Epithelial cell of proximal tubule (primary cell): Measurements from ENCODE around the gene COPZ1. TPM values are rescaled to one million over a fixed set of nuclear protein-coding genes. Genes with fewer than 3 reads are reported as not detected.

Experiments used
- DNase-seq: peaks from one replicate; pipeline ENCODE4 v3.0.0-alpha.2; 2011; ENCODE audit warnings: low read depth
- H3K4me3 ChIP-seq: 2 replicates; pipeline ENCODE4 v1.5.1; 2011; ENCODE audit warnings: low read depth, mild to moderate bottlenecking, low read length
- total RNA-seq: library from RNA; depleted of rRNA; stranded (reverse); fragments of >200 nt; gene quantifications from 2 replicates; pipeline ENCODE4 v1.2.3, GENCODE V29; 2015
- TF ChIP-seq, protein P1 (sequence below): conservative IDR thresholded peaks from 2 replicates; pipeline ENCODE4 v1.5.1; 2012; ENCODE audit warnings: low read depth, mild to moderate bottlenecking, low read length

Gene COPZ1
- total RNA-seq, 1 donor from 2014 or later, result 144 TPM

DNA sequence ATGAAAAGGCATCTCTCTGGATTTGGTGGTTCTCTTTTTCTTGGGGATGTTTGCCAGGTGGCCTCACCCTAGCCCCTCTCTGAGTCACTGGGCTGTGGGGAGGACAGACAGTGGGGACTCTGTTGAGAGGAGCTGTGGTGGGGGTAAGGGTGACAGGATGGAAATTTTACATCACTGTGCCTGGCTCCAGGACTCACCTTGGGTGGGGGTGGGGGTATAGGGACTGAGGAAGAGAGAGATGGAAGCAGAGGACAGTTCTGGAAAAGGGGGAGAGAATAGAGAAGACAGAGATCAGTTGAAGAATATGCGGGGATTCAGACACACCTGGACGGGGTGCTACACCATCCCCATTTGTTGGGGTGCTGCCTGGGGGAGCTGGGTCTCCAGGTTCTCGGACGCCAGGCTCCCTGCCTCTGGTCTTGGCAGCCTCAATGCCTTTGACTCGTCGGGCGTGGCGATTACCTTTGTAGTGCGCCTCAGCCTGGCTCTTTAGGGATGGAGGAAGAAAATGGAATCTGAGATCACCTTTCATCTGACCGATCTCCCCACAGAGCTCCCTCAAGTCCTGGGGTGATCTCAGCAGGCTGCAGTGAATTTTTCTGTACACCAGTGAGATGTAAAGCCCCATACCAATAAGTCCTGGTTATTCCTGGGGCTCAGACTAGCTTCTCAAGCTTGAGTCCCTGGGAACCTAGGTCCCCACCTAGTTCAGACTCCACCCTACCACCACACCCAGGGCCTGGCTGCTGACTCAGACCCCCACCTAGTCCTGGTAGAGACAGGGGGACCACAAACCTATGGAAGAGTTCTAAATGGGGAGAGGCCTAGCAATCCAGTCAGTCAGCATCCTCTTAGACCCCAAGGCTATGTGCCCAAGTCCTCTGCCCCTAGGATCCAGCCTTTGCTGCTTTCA is 49.0 kb downstream of the COPZ1 start:
- DNase-seq, result no peak
- TF ChIP-seq, protein P1, sequence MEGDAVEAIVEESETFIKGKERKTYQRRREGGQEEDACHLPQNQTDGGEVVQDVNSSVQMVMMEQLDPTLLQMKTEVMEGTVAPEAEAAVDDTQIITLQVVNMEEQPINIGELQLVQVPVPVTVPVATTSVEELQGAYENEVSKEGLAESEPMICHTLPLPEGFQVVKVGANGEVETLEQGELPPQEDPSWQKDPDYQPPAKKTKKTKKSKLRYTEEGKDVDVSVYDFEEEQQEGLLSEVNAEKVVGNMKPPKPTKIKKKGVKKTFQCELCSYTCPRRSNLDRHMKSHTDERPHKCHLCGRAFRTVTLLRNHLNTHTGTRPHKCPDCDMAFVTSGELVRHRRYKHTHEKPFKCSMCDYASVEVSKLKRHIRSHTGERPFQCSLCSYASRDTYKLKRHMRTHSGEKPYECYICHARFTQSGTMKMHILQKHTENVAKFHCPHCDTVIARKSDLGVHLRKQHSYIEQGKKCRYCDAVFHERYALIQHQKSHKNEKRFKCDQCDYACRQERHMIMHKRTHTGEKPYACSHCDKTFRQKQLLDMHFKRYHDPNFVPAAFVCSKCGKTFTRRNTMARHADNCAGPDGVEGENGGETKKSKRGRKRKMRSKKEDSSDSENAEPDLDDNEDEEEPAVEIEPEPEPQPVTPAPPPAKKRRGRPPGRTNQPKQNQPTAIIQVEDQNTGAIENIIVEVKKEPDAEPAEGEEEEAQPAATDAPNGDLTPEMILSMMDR, result no peak
- H3K4me3 ChIP-seq, result no peak overlapping the region

DNA sequence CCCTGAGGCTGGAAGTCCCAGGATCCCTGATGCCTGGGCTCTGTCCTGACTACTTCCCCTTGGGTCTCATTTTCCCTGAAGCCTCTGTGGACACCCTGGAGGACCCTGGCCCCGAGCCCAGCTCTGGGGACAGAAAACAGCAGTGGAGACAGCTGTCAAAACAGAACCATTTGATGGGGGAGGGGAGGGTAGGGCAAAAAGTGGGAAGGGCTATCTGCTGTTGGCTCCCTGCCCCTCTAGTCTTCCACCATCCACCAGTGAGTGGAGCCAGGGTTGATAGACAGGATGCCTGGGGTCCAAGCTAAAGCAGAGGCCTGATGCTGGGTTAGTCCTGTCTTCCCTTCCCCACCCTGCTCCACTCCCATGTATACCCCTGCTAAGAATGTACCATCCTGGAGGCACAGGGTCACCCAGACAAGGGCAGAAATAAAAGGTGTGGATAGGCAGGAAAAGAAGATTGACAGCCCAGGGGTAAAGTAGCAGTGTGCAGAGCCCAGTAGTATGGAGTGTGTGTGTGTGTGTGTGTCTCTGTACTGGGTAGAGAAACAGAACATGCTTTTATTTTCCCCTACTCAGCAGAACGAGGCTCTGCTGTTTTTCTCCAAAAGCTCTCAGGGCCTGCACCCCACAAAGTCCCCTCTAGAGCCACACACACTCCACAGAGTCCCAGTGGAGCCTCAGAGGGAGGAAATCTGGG is 49.8 kb downstream of the COPZ1 start:
- DNase-seq, result no peak
- TF ChIP-seq, protein P1, result no peak
- no peak overlapping the region for H3K4me3 ChIP-seq

DNA sequence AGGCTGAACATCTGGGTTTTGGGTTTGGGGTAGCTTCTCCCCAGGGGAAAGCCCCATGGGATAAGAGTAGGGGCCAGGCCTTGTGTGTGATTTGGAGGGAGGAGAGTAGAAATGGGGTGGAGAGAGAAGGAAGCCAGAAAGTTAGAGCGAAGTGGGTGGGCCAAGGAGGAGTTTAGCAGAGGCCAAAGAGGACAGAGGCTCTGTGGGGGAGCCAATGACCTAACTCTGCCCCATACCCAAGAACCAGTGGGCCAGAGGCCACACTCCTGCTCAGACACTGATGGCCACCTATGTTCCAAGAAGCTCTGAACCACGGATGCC is 50.3 kb downstream of the COPZ1 start:
- DNase-seq, result no peak
- TF ChIP-seq, protein P1, result no peak

DNA sequence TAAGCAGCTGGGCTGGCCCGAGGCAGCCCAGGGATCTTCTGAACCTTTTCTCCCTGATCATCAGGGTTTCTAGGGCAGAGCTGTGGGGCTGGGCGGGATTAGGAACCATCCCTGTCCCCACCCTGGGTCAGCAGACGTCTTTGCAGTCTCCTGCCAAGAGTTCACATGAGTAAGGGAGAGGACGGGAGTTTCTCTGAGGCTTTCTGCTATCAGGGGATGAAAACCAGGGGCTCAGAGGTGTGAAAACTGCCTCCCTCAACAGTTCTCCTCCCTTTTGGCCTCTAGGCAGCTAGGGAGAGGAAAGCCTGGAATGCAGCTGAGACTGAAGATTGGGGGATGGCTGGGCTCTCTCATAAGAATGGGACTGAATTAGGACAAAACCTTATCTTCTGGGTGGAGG is 51.7 kb downstream of the COPZ1 start:
- DNase-seq, result no peak
- TF ChIP-seq, protein P1, result no peak

More for the DNA sequence above, 50.3 kb downstream of the COPZ1 start:
- H3K4me3 ChIP-seq, result no peak overlapping the region

DNA sequence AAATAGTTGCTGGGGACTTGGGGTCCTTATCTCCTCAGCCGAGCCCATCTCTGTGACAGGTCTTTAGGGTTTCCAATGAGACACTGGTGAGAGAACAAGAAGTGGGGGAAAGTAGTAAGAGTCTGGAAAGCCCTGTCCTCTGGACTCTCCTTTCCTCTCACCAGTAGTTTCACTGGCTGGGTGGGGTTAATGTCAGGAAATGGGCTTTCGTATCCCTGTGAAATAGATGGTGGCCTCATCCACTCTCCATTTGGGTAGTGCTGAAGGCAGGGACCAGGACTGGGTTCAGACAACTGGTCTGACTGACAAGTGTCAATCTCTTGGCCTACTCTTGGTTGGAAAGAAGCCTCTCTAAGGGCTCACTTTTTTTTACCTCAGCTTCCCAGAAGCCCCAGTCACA is 52.1 kb downstream of the COPZ1 start:
- no peak overlapping the region for H3K4me3 ChIP-seq
- TF ChIP-seq, protein P1, result no peak
- no peak for DNase-seq

More for the DNA sequence above, 51.7 kb downstream of the COPZ1 start:
- H3K4me3 ChIP-seq, result no peak overlapping the region

DNA sequence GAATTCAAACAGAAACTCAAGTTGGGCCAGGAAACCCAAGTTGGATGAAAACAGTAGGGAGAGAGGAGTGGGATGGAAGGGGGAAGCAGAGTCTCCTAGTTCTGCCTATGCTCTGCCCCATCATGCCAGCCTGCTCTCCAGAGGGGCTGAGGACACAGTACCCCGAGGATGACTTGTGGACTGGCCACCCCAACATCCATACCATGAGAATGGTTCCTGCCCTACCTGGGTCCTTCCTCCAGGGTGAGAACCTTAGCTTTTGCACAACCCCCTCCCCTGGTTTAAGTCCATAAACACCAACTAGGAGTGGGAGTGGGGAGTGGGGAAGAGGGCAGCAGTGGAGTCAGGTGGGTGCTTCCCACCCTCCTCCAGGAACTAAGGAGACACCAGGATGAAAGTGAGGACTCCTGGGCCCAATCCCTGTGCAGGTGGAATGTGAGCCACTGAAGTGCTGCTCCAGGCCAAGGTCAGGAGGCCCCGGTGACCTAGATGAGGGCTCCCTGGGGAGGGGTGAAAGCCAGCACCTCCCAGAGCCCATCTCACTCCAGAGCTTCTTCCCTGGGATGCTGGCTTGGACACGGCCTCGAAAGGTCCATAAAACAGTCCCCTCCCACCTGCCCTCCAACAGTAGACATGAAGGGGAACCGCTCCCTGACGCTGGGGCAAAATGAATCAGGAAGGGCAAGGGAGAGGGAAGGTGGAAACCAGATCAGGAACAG is 53.0 kb downstream of the COPZ1 start:
- H3K4me3 ChIP-seq, result no peak overlapping the region
- TF ChIP-seq, protein P1, result no peak
- no peak for DNase-seq
